Stimulated activated naive CD4-positive, alpha-beta T cell (primary cell): Measurements from ENCODE around the gene FGA.

ENCODE experiments used
- DNase-seq, 6 experiments: peaks; one replicate each; lab custom pipeline; 2025; lab: John Stamatoyannopoulos, UW

The FGA gene

GRCh38 chr4:154579927-154580326, 10.6 kb downstream of the FGA start:
- no peak for DNase-seq

- DNase-seq = no peak
These were observed 11.6 kb downstream of the FGA start for GRCh38 chr4:154578919-154579318.

GRCh38 chr4:154577324-154577723, 13.2 kb downstream of the FGA start:
- no peak for DNase-seq

DNA sequence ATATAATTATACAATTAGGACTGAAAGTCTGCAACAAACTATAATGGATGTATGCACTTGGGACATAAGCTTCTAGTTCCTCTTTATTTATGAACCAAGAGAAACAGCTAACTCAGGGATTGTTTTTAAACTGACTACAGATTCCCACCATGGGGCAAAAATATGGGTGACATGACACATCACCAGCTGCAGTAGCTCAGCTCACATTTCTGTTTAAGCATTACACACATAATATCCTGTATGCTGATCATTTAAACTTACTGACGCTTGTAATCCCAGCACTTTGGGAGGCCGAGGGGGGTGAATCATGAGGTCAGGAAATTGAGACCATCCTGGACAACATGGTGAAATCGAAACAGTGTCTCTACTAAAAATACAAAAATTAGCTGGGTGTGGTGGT, 16.2 kb downstream of the FGA start:
- no peak for DNase-seq

DNA sequence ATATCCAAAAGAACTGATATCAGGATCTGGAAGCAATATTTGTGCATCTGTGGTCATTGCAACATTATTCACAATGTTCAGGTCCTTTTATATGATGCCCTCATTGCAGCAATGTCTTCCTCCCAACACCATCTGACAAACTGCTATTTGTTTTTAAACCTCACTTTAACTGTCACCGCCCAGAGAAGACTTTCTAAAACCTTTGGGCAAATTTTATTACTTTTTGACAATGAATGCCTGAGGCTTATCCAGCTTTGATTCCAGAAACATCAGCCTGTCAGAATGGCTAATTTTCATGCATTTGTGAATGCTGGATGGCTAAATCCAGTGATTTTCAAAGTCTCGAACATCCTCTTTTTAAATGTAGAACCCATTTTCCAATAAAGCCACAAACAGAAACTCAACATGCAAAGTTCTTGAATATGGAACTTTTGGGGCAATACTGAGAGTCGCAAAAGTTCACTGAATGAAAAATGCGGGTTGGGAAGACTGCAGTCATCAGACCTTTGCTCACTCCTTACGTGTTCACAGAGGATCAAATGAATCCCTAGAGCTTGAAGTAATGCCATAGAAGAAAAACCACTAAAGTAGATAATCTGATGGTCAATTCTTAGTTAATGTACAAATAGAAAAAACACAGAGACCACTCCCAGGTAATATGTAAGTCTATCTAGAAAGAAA, 17.2 kb downstream of the FGA start:
- no peak for DNase-seq

- DNase-seq = no peak
These were observed 21.0 kb downstream of the FGA start for GRCh38 chr4:154569584-154569983.

GRCh38 chr4:154569028-154569427, 21.5 kb downstream of the FGA start:
- no peak for DNase-seq

DNA sequence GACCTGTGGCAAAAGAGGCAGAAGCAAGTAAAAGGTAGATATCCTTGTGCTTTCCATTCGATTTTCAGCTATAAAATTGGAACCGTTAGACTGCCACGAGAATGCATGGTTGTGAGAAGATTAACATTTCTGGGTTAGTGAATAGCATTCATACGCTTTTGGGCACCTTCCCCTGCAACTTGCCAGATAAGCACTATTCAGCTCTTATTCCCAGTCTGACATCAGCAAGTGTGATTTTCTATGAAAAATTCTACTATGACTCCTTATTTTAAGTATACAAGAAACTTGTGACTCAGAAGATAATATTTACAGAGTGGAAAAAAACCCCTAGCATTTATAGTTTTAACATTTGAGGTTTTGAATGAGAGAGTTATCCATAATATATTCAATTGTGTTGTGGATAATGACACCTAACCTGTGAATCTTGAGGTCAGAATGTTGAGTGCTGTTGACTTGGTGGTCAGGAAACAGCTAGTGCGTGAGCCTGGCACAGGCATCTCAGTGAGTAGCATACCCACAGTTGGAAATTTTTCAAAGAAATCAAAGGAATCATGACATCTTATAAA, 23.8 kb downstream of the FGA start:
- DNase-seq = no peak

DNA sequence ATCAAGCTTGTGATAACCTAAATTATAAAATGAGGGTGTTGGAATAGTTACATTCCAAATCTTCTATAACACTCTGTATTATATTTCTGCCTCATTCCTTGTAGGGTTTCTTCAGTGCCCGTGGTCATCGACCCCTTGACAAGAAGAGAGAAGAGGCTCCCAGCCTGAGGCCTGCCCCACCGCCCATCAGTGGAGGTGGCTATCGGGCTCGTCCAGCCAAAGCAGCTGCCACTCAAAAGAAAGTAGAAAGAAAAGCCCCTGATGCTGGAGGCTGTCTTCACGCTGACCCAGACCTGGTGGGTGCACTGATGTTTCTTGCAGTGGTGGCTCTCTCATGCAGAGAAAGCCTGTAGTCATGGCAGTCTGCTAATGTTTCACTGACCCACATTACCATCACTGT, 24.8 kb downstream of the FGA start:
- no peak for DNase-seq

DNA sequence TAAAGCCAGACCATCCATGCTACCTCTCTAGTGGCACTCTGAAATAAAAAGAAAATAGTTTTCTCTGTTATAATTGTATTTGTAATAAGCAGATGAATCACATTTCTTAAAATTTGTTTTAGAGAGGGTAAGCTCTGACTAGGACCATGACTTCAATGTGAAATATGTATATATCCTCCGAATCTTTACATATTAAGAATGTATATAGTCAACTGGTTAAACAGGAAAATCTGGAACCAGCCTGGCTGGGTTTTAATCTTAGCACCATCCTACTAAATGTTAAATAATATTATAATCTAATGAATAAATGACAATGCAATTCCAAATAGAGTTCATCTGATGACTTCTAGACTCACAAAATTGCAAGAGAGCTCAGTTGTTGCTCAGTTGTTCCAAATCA, 26.2 kb downstream of the FGA start:
- DNase-seq = no peak

- no peak for DNase-seq
These were observed 27.8 kb downstream of the FGA start, which contains the start of gene FGB for GRCh38 chr4:154562697-154563254. Gene FGB (plus strand): TSS chr4:154563011. CDS start chr4:154563019, 8 bp downstream.

DNA sequence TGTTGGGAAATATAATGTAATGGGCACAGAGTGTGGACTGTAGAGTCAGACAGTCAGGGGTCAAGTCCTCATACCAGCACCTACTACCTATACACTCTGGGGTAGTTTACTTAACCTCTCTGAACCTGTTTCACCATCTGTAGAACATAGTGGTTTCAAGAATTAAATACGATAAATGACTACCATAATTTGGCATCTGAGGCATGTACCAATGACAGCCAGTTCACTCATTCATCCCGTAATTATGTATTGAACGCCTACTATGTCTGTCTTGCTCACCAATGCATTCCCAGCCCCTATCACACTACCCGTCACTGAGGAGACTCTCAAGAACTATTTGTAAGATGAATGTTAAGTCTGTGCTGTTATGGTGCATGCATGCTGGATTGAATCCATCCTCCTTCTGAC, 29.7 kb downstream of the FGA start:
- DNase-seq = no peak

DNA sequence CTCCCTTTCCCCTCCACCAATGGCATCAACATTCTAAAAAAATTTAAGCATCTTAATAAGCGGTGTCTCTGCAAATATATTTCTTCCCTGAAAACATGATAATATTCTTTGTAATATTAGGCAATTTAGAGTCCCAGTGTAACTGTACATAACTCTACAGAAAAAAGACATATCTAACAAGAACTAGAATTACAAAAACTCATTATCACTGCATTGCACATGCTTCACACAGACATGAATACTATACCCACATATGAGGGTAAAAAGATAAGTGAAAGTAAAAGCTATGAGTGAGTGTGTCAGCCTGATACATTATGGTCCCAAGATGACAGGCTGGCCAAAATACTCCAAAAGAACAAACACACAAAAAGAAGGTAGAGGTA, 30.1 kb downstream of the FGA start:
- no peak for DNase-seq

- DNase-seq = no peak
These were observed 30.8 kb downstream of the FGA start for GRCh38 chr4:154559494-154560418.

- no peak for DNase-seq
These were observed 31.4 kb downstream of the FGA start for GRCh38 chr4:154559141-154559493.

DNA sequence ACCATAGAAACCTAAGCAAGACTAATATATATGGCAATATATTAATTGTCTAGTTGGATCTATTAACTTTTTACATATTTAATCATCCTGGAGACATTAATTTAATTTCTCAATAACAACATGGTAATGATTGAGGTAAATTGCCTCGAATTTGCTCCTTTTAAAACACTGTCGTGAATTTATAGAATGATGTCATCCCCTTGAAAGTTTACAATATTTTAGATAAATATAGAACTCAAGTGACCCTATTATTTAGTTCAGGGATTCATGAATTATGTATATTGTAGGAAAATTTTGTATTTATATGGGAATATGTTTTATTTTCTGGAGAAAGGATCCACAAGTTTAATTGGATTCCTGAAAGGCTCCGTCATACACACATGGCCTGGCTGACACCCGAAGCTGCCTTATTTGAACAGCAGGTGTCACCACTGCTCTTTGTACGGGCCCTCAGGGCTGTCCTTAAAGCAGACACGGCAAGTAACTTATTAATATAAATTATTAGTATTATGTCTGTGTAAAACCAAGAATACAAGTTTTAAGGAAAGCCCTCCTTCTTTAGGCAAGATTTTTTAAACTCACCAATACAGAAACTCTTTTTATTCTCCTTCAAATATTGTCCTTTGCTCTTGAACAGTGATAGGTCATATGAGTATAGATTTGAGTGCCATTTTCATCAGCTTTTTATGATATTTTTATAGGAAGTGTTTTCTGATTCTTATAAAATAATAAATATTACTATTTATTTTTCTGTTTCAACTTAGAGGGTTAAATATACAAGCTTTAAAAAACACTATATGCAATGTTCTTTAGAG, 38.5 kb downstream of the FGA start:
- DNase-seq = peak; percentile 39 to 73 (median 57)

DNA sequence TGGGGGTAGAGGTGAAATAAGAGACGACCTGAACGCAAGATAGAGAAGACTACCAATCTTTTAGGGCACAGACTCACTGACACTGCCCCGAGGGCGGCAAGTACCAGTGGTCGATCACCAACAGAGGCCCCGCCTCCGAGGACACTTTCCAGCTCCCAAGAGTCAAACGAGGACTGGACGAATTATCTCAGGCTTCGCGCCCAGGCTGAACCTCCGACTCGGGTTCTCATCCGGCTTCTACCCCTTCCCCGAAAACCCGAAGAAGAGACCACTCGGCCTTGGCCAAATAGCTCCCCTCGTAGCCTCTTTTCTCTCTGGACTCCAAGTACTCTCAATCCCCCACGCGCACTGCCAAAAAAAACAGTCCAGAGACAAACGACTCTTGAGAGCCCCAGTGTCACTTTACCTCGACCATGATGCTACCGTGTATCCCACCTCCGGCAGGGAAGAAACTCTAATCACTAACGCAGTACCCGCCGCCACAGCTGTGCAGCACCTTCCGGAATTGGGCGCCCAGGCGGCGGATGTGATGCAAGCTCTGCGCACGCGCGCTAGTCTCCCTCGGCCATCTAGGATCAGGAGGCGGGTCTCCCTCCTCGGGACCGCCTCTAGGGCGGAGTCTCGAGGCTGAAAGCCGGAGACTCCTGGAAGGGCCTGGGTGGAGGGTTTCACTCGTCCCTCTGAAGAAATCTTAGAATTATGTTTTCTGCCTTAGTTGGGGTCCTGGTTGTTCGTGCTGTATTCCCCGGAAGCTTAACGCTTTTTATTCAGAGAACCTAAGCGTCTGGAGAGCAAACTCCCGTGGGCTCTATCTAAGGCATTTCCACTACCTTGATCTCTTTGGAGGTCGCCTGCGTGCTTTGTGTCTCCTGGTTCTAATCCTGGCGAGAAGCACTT, 40.4 kb downstream of the FGA start, which contains the start of gene PLRG1:
TSS of gene PLRG1 (minus strand) at position 507 of the 897 bp plus-strand sequence. CDS start at position 415, 92 bp downstream.
- peak; percentile 89 to 95 (median 94) for DNase-seq

DNA sequence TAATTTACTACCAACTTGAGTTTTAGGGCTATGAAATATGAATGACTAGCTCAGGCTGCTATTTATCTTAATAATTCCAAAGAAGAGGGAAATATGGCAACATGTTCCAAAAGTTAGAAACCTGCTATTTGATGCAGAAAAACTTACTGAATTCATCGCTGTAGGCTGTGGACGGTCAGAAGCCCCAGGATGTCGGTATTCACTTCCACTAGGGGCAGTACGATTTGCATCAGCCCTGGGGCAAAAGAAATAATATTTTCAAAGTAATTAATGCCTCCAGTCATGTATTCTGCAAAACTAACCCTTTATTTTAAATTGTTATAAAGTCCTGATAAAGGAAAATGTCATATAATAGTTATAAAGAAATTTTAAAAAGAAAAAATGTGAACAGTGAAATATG, 44.9 kb downstream of the FGA start:
- DNase-seq = no peak

DNA sequence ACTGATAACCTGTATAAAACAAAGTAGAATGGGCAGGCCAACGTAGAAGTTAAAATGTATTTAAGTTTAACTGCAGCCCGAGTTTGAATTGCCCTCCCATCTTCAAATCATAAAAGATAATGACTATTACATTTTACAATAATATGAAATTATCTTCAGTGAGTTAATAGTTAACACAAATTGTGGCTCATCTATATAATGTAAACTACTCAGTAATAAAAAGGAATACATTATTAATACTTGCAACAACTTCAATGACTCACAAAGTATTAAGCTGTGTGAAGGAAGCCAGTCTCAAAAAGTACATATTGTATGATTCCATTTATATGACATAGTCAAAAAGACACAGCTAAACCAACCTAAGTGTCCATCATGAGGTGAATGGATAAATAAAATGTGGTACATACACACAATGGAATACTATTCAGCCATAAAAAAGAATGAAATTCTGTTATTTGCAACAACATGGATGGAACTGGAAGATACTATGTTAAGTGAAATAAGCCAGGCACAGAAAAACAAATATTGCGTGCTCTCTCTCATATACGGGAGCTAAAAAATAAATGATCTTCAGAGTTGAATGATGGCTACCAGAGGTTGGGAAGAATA, 48.2 kb downstream of the FGA start:
- DNase-seq = no peak
